Measurements from ENCODE around the gene BAZ2A.
A peak's percentile ranks its signal among the peaks of the same experiment; 100 is the strongest.
"Not testable (repeated sequence)": the region's sequence is repeated elsewhere in the genome, so short reads cannot be mapped to it uniquely, and the experiment has no call there.

The BAZ2A gene

GRCh38 chr12:56630180-56630632, at the start of gene BAZ2A:
TSS of gene BAZ2A (minus strand) at chr12:56630326. CDS start at chr12:56617530, 12,796 bp downstream.
- DNase-seq = peak; percentile 69 to 77

- DNase-seq = no peak
Observed at GRCh38 chr12:56678852-56679251, 48.7 kb upstream of the BAZ2A start.

- DNase-seq = no peak
Observed at GRCh38 chr12:56677680-56678079, 47.6 kb upstream of the BAZ2A start.

- DNase-seq = no peak
Observed at GRCh38 chr12:56676851-56677580, 46.9 kb upstream of the BAZ2A start.

GRCh38 chr12:56671608-56672007, 41.5 kb upstream of the BAZ2A start:
- no peak for DNase-seq

GRCh38 chr12:56670836-56671235, 40.7 kb upstream of the BAZ2A start:
- DNase-seq = no peak

- DNase-seq = no peak
Observed at GRCh38 chr12:56668197-56668457, 38.0 kb upstream of the BAZ2A start.

GRCh38 chr12:56661979-56662638, 32.0 kb upstream of the BAZ2A start:
- no peak for DNase-seq

- DNase-seq = no peak
Observed at GRCh38 chr12:56661560-56661959, 31.4 kb upstream of the BAZ2A start.

GRCh38 chr12:56658921-56659320, 28.8 kb upstream of the BAZ2A start:
- DNase-seq = no peak

GRCh38 chr12:56657416-56658379, 27.6 kb upstream of the BAZ2A start:
- no peak for DNase-seq

GRCh38 chr12:56653781-56654180, 23.7 kb upstream of the BAZ2A start:
- DNase-seq = not testable (repeated sequence)

GRCh38 chr12:56648023-56648422, 17.9 kb upstream of the BAZ2A start:
- DNase-seq = not testable (repeated sequence)

GRCh38 chr12:56645717-56646446, 15.8 kb upstream of the BAZ2A start, which contains the start of gene ATP5F1B:
TSS of gene ATP5F1B (minus strand) at chr12:56645984. CDS start at chr12:56645963, 21 bp downstream.
- DNase-seq = peak; percentile 100

GRCh38 chr12:56645201-56645716, 15.1 kb upstream of the BAZ2A start:
- no peak for DNase-seq

GRCh38 chr12:56644654-56645053, 14.5 kb upstream of the BAZ2A start:
- no peak for DNase-seq

GRCh38 chr12:56641219-56641618, 11.1 kb upstream of the BAZ2A start:
- no peak for DNase-seq

GRCh38 chr12:56637621-56638020, 7.5 kb upstream of the BAZ2A start:
- DNase-seq = no peak

GRCh38 chr12:56636675-56637540, 6.8 kb upstream of the BAZ2A start:
- DNase-seq = peak; percentile 84 to 86

- peak; percentile 73 to 81 for DNase-seq
Observed at GRCh38 chr12:56635806-56636674, 5.9 kb upstream of the BAZ2A start.
